SK-N-SH (cell line): Measurements from ENCODE around the gene SULT2B1. TPM values are rescaled to one million over a fixed set of nuclear protein-coding genes. Genes with fewer than 3 reads are reported as not detected.

ENCODE experiments used
- CTCF ChIA-PET: fragments of 300-600, 350-600 bp; formaldehyde crosslinking; extraction: SDS; loops from one replicate; lab custom pipeline; 2021; lab: Yijun Ruan, JAX
- POLR2A ChIA-PET: fragments of 350-600 bp; sonication (Branson Sonifier 250); formaldehyde crosslinking; extraction: SDS; loops from one replicate; lab custom pipeline; 2020; ENCODE audit warnings: antibody characterized with exemption, inconsistent platforms; lab: Yijun Ruan, JAX
- DNase-seq: peaks from one replicate; pipeline ENCODE4 v3.0.0; 2012
- H2AFZ ChIP-seq: fragments of 200-600 bp; sonication (generic); 2 replicates; pipeline ENCODE4 v1.8.1; 2016; ENCODE audit warnings: antibody characterized with exemption, mild to moderate bottlenecking, low read depth
- H3F3A ChIP-seq: fragments of 200-600 bp; sonication (generic); replicated peaks from 2 replicates; pipeline ENCODE3; 2016; ENCODE audit warnings: antibody characterized with exemption, mild to moderate bottlenecking; ENCODE audit not compliant: insufficient read depth
- H3K27ac ChIP-seq, 2 experiments: fragments of 200-500 bp in 1 of 2; fragments of 200-600 bp in 1 of 2; sonication (Bioruptor generic) in 1 of 2; sonication (generic), shearing (Covaris generic) in 1 of 2; 2 replicates each; pipeline versions ENCODE4 v1.5.1 to v1.6.1; 2014 to 2016; ENCODE audit warnings: low read depth in 2 of 2, inconsistent platforms in 1 of 2, low read length in 1 of 2, mild to moderate bottlenecking in 1 of 2, mixed read lengths in 1 of 2
- H3K27me3 ChIP-seq: fragments of 200-600 bp; sonication (generic), shearing (Covaris generic); 2 replicates; pipeline ENCODE4 v1.6.1; 2016; ENCODE audit warnings: mixed run types; ENCODE audit not compliant: insufficient read depth
- H3K36me3 ChIP-seq, 2 experiments: fragments of 200-500 bp in 1 of 2; fragments of 200-600 bp in 1 of 2; sonication (Bioruptor generic) in 1 of 2; sonication (generic) in 1 of 2; replicated peaks in 1 of 2; 2 replicates each; pipeline versions ENCODE3 to v1.5.1; 2014 to 2016; ENCODE audit warnings: low read length in 1 of 2, mild to moderate bottlenecking in 1 of 2; ENCODE audit not compliant: insufficient read depth in 2 of 2, control insufficient read depth in 1 of 2
- H3K4me1 ChIP-seq, 2 experiments: fragments of 200-500 bp in 1 of 2; fragments of 200-600 bp in 1 of 2; sonication (Bioruptor generic) in 1 of 2; sonication (generic), shearing (Covaris generic) in 1 of 2; 2 replicates each; pipeline versions ENCODE4 v1.5.1 to v1.6.1; 2014 to 2016; ENCODE audit warnings: low read depth in 1 of 2, low read length in 1 of 2, mixed run types in 1 of 2; ENCODE audit not compliant: insufficient read depth in 2 of 2, control insufficient read depth in 1 of 2
- H3K4me2 ChIP-seq: fragments of 200-600 bp; sonication (generic), shearing (Covaris generic); 2 replicates; pipeline ENCODE4 v1.6.1; 2017; ENCODE audit warnings: mixed run types
- H3K4me3 ChIP-seq, 2 experiments: fragments of 200-500 bp in 1 of 2; fragments of 200-600 bp in 1 of 2; sonication (Bioruptor generic) in 1 of 2; sonication (generic), shearing (Covaris generic) in 1 of 2; 2 replicates each; pipeline versions ENCODE4 v1.5.1 to v1.8.1; 2014 to 2016; ENCODE audit warnings: low read depth in 2 of 2, inconsistent platforms in 1 of 2, low read length in 1 of 2, mild to moderate bottlenecking in 1 of 2, mixed read lengths in 1 of 2, moderate library complexity in 1 of 2
- H3K79me2 ChIP-seq: fragments of 200-600 bp; sonication (generic); 2 replicates; pipeline ENCODE4 v1.8.1; 2017; ENCODE audit warnings: mild to moderate bottlenecking; ENCODE audit not compliant: insufficient read depth
- H3K9ac ChIP-seq: fragments of 200-600 bp; sonication (generic); 2 replicates; pipeline ENCODE4 v1.6.1; 2017; ENCODE audit warnings: mixed run types
- H3K9me2 ChIP-seq: fragments of 200-600 bp; sonication (generic); 2 replicates; pipeline ENCODE4 v1.6.1; 2017; ENCODE audit warnings: mixed run types
- H3K9me3 ChIP-seq: fragments of 200-600 bp; sonication (generic); 2 replicates; pipeline ENCODE4 v1.6.1; 2017; ENCODE audit warnings: mixed run types, mild to moderate bottlenecking, moderate library complexity
- H4K20me1 ChIP-seq: fragments of 200-600 bp; sonication (generic); 2 replicates; pipeline ENCODE4 v1.6.1; 2017; ENCODE audit warnings: mild to moderate bottlenecking, mixed run types; ENCODE audit not compliant: insufficient read depth
- CTCF ChIP-seq: fragments of 200-600 bp; sonication (generic); IDR thresholded peaks from 2 replicates; pipeline ENCODE4 v1.6.1; 2017; ENCODE audit warnings: antibody characterized with exemption, mild to moderate bottlenecking, moderate library complexity
- ELF1 ChIP-seq: IDR thresholded peaks from 2 replicates; pipeline ENCODE4 v1.4.0; 2012
- EP300 ChIP-seq, 2 experiments: IDR thresholded peaks; 2 replicates each; pipeline versions ENCODE4 v1.4.0 to v1.6.1; 2012; ENCODE audit warnings: borderline replicate concordance in 1 of 2, low read depth in 1 of 2, low read length in 1 of 2
- FOSL2 ChIP-seq: IDR thresholded peaks from 2 replicates; pipeline ENCODE4 v1.4.0; 2012; ENCODE audit warnings: low read depth, mild to moderate bottlenecking, moderate library complexity, borderline replicate concordance
- FOXM1 ChIP-seq: IDR thresholded peaks from 2 replicates; pipeline ENCODE4 v1.4.0; 2012; ENCODE audit warnings: low read depth, mild to moderate bottlenecking
- GATA2 ChIP-seq: sonication (generic); formaldehyde crosslinking; IDR thresholded peaks from 2 replicates; pipeline ENCODE4 v1.5.0; 2020; ENCODE audit warnings: mild to moderate bottlenecking, missing genetic modification reagents
- IRF3 ChIP-seq: fragments of 150-350 bp; IDR thresholded peaks from 2 replicates; pipeline ENCODE4 v1.6.1; 2016; ENCODE audit warnings: mild to moderate bottlenecking, low read depth, low read length
- NRF1 ChIP-seq: IDR thresholded peaks from 2 replicates; pipeline ENCODE4 v1.6.1; 2012; ENCODE audit warnings: low read depth, mild to moderate bottlenecking, low read length
- POLR2AphosphoS5 ChIP-seq: IDR thresholded peaks from 2 replicates; pipeline ENCODE4 v1.6.1; 2012; ENCODE audit warnings: low read depth, low read length
- RAD21 ChIP-seq: IDR thresholded peaks from 2 replicates; pipeline ENCODE4 v1.6.1; 2012; ENCODE audit warnings: mild to moderate bottlenecking, low read length
- RCOR1 ChIP-seq: fragments of 150-350 bp; IDR thresholded peaks from 2 replicates; pipeline ENCODE4 v1.6.1; 2017; ENCODE audit warnings: antibody characterized with exemption, low read length
- SIN3A ChIP-seq: IDR thresholded peaks from 2 replicates; pipeline ENCODE4 v1.6.1; 2012; ENCODE audit warnings: low read depth, mild to moderate bottlenecking, low read length, moderate library complexity, borderline replicate concordance
- TCF12 ChIP-seq: IDR thresholded peaks from 2 replicates; pipeline ENCODE4 v1.4.0; 2012
- YY1 ChIP-seq: IDR thresholded peaks from 2 replicates; pipeline ENCODE4 v1.4.0; 2012; ENCODE audit warnings: low read depth, mild to moderate bottlenecking
- ZBTB33 ChIP-seq: IDR thresholded peaks from 2 replicates; pipeline ENCODE4 v1.4.0; 2012; ENCODE audit warnings: low read depth, borderline replicate concordance
- WGBS: methylation state at CpG from one replicate; pipeline ENCODE4 v1.1.6; 2017; ENCODE audit warnings: low lambda C conversion rate; 5-methylcytosine and 5-hydroxymethylcytosine counted together
- polyA plus RNA-seq, 3 experiments: library from polyadenylated mRNA; depleted of rRNA; stranded (reverse); fragments of >200 nt; gene quantifications; 2 replicates each; pipeline ENCODE4 v1.2.3, GENCODE V29; 2012

SULT2B1 gene
- polyA plus RNA-seq, 1 of the 3 experiments (the other 2 are of a cell fraction): 0.92 TPM

- DNase-seq: no peak
- H2AFZ ChIP-seq: no peak overlapping the region
- ChIA-PET CTCF (interaction anchor here (1.0 to 3.7 kb wide), 5 partner anchors 9 to 122 kb away, joined by 3 to 26 read pairs (median 4); no protein-coding TSS in a partner anchor), POLR2A (interaction anchor here (0.6 to 1.7 kb wide), 5 partner anchors 8 to 160 kb away, joined by 3 to 10 read pairs (median 4); no protein-coding TSS in a partner anchor)
- H3K9me3 ChIP-seq: no peaks in the 10 kb centered on the region
- H3K9ac ChIP-seq: peak overlapping the region; percentile 99
- peak overlapping the region; percentile 91 for H3K4me2 ChIP-seq
- peaks cover 11 to 40% of the 10 kb centered on the region in 2 experiments; a peak in 3 of 4 replicates for H3K4me1 ChIP-seq
- peak overlapping the region in 1 of 2 experiments; percentile 39; a peak in 2 of 4 replicates for H3K27ac ChIP-seq
- H3K4me3 ChIP-seq: peak overlapping the region; percentile 93 to 99
- 48% methylated on average over 15 of the region's 18 CpGs for WGBS
- H3K27me3 ChIP-seq: no peaks in the 10 kb centered on the region
- peaks cover 39% of the 10 kb centered on the region for H4K20me1 ChIP-seq
- TF ChIP-seq EP300 (IDR thresholded peaks at IDR 0.05; ENCODE audit: borderline replicate concordance in 1 of 2, low read depth in 1 of 2, low read length in 1 of 2): no peak
- TF ChIP-seq YY1: no peak
- TF ChIP-seq RCOR1: no peak
- TF ChIP-seq TCF12: no peak
- no peak for TF ChIP-seq FOXM1
- TF ChIP-seq FOSL2: no peak
- TF ChIP-seq IRF3: no peak
- TF ChIP-seq CTCF: no peak
- TF ChIP-seq ELF1: no peak
- TF ChIP-seq POLR2AphosphoS5: no peak; the same call in 1 of the 2 replicates
- TF ChIP-seq SIN3A: no peak
- TF ChIP-seq RAD21: no peak
- TF ChIP-seq GATA2 (CRISPR knock-in tag): no peak
- no peak for TF ChIP-seq NRF1
- no peak for TF ChIP-seq ZBTB33
- TF ChIP-seq, all 33 proteins: peak for 0
- Histone ChIP-seq H3F3A (peaks cover 57% of the 10 kb centered on the region), H3K36me3 (peaks cover 32 to 33% of the 10 kb centered on the region in 2 experiments), H3K79me2 (peaks cover 38% of the 10 kb centered on the region), H3K9me2 (no peaks in the 10 kb centered on the region)
Observed at GRCh38 chr19:48617146-48617937, 65.4 kb downstream of the SULT2B1 start.
